AG09309 (cell line): ENCODE data around the gene PTPRA.

Experiments
- DNase-seq: peaks from one replicate; pipeline ENCODE4 v3.0.0-alpha.2; 2010; ENCODE audit warnings: low read depth
- H3K4me3 ChIP-seq: 2 replicates; pipeline ENCODE4 v1.5.1; 2011; ENCODE audit warnings: mild to moderate bottlenecking, low read depth, low read length, moderate library complexity; ENCODE audit not compliant: control insufficient read depth
- CTCF ChIP-seq: IDR thresholded peaks from 2 replicates; pipeline ENCODE4 v1.5.1; 2011; ENCODE audit warnings: mild to moderate bottlenecking, low read depth, low read length, inconsistent platforms; ENCODE audit not compliant: insufficient read depth, control insufficient read depth; ENCODE audit errors: missing control alignments

The PTPRA gene

GRCh38 chr20:2918096-2919049 lies 45.1 kb downstream of the PTPRA start:
- no peak for TF ChIP-seq CTCF
- H3K4me3 ChIP-seq = no peak overlapping the region
- no peak for DNase-seq

- no peak overlapping the region for H3K4me3 ChIP-seq
- no peak for TF ChIP-seq CTCF
- no peak for DNase-seq
These were observed 46.4 kb downstream of the PTPRA start for GRCh38 chr20:2919518-2920245.

- H3K4me3 ChIP-seq = no peak overlapping the region
- DNase-seq = no peak
- no peak for TF ChIP-seq CTCF
These were observed 47.2 kb downstream of the PTPRA start for GRCh38 chr20:2920473-2920872.

GRCh38 chr20:2921506-2921905 lies 48.2 kb downstream of the PTPRA start:
- DNase-seq = no peak
- TF ChIP-seq CTCF = no peak
- no peak overlapping the region for H3K4me3 ChIP-seq

GRCh38 chr20:2922957-2923356 lies 49.7 kb downstream of the PTPRA start:
- no peak overlapping the region for H3K4me3 ChIP-seq
- no peak for TF ChIP-seq CTCF
- no peak for DNase-seq

- DNase-seq = no peak
- H3K4me3 ChIP-seq = no peak overlapping the region
- no peak for TF ChIP-seq CTCF
These were observed 57.3 kb downstream of the PTPRA start for GRCh38 chr20:2930538-2930937.
